HepG2 (cell line): ENCODE data around the gene KDM7A. TPM values are rescaled to one million over a fixed set of nuclear protein-coding genes. Genes with fewer than 3 reads are reported as not detected.

Experiments used
- ISX ChIP-seq: sonication (generic); formaldehyde crosslinking; conservative IDR thresholded peaks from 2 replicates; pipeline ENCODE4 v1.5.0; 2020; ENCODE audit warnings: missing genetic modification reagents
- NFE2L1 ChIP-seq: sonication (generic); formaldehyde crosslinking; IDR thresholded peaks from 2 replicates; pipeline ENCODE4 v1.4.0; 2020; ENCODE audit warnings: missing genetic modification reagents, mild to moderate bottlenecking, borderline replicate concordance
- PRPF4 ChIP-seq: fragments of 200-400 bp; formaldehyde crosslinking; IDR thresholded peaks from 2 replicates; pipeline ENCODE4 v1.6.1; 2016; ENCODE audit warnings: low read length, low read depth; ENCODE audit not compliant: poor library complexity, severe bottlenecking
- SRSF4 ChIP-seq: fragments of 200-400 bp; formaldehyde crosslinking; IDR thresholded peaks from one replicate; pipeline ENCODE4 v1.6.1; 2018; ENCODE audit warnings: mild to moderate bottlenecking, low read depth, low read length, moderate library complexity; ENCODE audit not compliant: poor library complexity, severe bottlenecking
- ZNF207 ChIP-seq: fragments of 450-650 bp; IDR thresholded peaks from 2 replicates; pipeline ENCODE4 v1.6.1; 2016; ENCODE audit warnings: antibody characterized with exemption, borderline replicate concordance
- ZNF317 ChIP-seq: sonication (generic); formaldehyde crosslinking; IDR thresholded peaks from 2 replicates; pipeline ENCODE4 v1.5.0; 2020; ENCODE audit warnings: mild to moderate bottlenecking, missing genetic modification reagents
- ZNF318 ChIP-seq: sonication (generic); formaldehyde crosslinking; IDR thresholded peaks from 2 replicates; pipeline ENCODE4 v1.4.0; 2020; ENCODE audit warnings: mild to moderate bottlenecking, missing genetic modification reagents
- ZNF513 ChIP-seq: sonication (generic); formaldehyde crosslinking; conservative IDR thresholded peaks from 2 replicates; pipeline ENCODE4 v1.5.0; 2020; ENCODE audit warnings: missing genetic modification reagents
- ZNF569 ChIP-seq: sonication (generic); formaldehyde crosslinking; IDR thresholded peaks from 2 replicates; pipeline ENCODE4 v1.5.0; 2020; ENCODE audit warnings: mild to moderate bottlenecking, missing genetic modification reagents, moderate library complexity, borderline replicate concordance
- ZNF800 ChIP-seq: sonication (generic); formaldehyde crosslinking; IDR thresholded peaks from 2 replicates; pipeline ENCODE4 v1.4.0; 2020; ENCODE audit warnings: missing genetic modification reagents
- ZNF850 ChIP-seq: sonication (generic); formaldehyde crosslinking; conservative IDR thresholded peaks from 2 replicates; pipeline ENCODE4 v1.9.0; 2021; ENCODE audit warnings: mild to moderate bottlenecking, missing genetic modification reagents
- polyA plus RNA-seq, 8 experiments: library from polyadenylated mRNA; depleted of rRNA in 3 of 8; stranded (reverse) in 7 of 8; unstranded in 1 of 8; fragments of >200 nt; fragmentation: Illumina TruSeq in 4 of 8; extraction: Trizol in 4 of 8; gene quantifications; 2 replicates each; pipeline versions ENCODE4 v1.2.1 to v1.2.3, GENCODE V29; 2011 to 2016; ENCODE audit warnings: low read depth in 4 of 8, missing spikeins in 1 of 8, mixed read lengths in 1 of 8; ENCODE audit not compliant: insufficient read depth in 1 of 8
- total RNA-seq, 5 experiments: library from RNA; depleted of rRNA; stranded (reverse); fragments of >200 nt; fragmentation: Illumina TruSeq; extraction: Trizol; gene quantifications; 2 replicates each; pipeline ENCODE4 v1.2.3, GENCODE V29; 2016; ENCODE audit warnings: low read depth in 1 of 5
- TF ChIP-seq, protein P1 (sequence below): sonication (generic); formaldehyde crosslinking; IDR thresholded peaks from 2 replicates; pipeline ENCODE4 v1.4.0; 2020; ENCODE audit warnings: missing genetic modification reagents
- TF ChIP-seq, protein P2 (sequence below): sonication (generic); formaldehyde crosslinking; IDR thresholded peaks from 2 replicates; pipeline ENCODE4 v1.8.1; 2022; ENCODE audit warnings: mild to moderate bottlenecking, missing genetic modification reagents

KDM7A gene
- total and polyA plus RNA-seq, 2 of the 13 experiments (the other 11 are each of a cell fraction or from before 2014, with no cell fraction given) = 10.8 to 16.8 TPM

- TF ChIP-seq ZNF318 = no peak
- TF ChIP-seq, protein P1, sequence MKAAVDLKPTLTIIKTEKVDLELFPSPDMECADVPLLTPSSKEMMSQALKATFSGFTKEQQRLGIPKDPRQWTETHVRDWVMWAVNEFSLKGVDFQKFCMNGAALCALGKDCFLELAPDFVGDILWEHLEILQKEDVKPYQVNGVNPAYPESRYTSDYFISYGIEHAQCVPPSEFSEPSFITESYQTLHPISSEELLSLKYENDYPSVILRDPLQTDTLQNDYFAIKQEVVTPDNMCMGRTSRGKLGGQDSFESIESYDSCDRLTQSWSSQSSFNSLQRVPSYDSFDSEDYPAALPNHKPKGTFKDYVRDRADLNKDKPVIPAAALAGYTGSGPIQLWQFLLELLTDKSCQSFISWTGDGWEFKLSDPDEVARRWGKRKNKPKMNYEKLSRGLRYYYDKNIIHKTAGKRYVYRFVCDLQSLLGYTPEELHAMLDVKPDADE (CRISPR knock-in tag) = no peak
- no peak for TF ChIP-seq PRPF4
- TF ChIP-seq SRSF4 = no peak
- no peak for TF ChIP-seq ISX (CRISPR knock-in tag)
- TF ChIP-seq NFE2L1 (CRISPR knock-in tag) = no peak
- TF ChIP-seq ZNF207 = no peak
- no peak for TF ChIP-seq ZNF850 (CRISPR knock-in tag)
- no peak for TF ChIP-seq ZNF513 (CRISPR knock-in tag)
- TF ChIP-seq, protein P2, sequence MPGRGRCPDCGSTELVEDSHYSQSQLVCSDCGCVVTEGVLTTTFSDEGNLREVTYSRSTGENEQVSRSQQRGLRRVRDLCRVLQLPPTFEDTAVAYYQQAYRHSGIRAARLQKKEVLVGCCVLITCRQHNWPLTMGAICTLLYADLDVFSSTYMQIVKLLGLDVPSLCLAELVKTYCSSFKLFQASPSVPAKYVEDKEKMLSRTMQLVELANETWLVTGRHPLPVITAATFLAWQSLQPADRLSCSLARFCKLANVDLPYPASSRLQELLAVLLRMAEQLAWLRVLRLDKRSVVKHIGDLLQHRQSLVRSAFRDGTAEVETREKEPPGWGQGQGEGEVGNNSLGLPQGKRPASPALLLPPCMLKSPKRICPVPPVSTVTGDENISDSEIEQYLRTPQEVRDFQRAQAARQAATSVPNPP (CRISPR knock-in tag) = no peak
- no peak for TF ChIP-seq ZNF569 (CRISPR knock-in tag)
- no peak for TF ChIP-seq ZNF317 (CRISPR knock-in tag)
- no peak; the same call in 1 of the 2 replicates for TF ChIP-seq ZNF800 (CRISPR knock-in tag)
These were observed 1.3 kb downstream of the KDM7A start (continued) for GRCh38 chr7:140175221-140176121.
